Activated CD4-positive, CD25-positive, alpha-beta regulatory T cell treated with anti-CD3 and anti-CD28 coated beads, Interleukin-2, amount 50 U/mL, for 24 hours (primary cell): Measurements from ENCODE around the gene CD3E.

Source experiments
- ATAC-seq, 2 donors: fragments of 150-1000 bp; cut with Tn5 transposase; one replicate each; pipeline ENCODE4 v1.10.0; 2021; ENCODE audit warnings: mild to moderate bottlenecking in 1 of 2, moderate library complexity in 1 of 2

The CD3E gene

DNA sequence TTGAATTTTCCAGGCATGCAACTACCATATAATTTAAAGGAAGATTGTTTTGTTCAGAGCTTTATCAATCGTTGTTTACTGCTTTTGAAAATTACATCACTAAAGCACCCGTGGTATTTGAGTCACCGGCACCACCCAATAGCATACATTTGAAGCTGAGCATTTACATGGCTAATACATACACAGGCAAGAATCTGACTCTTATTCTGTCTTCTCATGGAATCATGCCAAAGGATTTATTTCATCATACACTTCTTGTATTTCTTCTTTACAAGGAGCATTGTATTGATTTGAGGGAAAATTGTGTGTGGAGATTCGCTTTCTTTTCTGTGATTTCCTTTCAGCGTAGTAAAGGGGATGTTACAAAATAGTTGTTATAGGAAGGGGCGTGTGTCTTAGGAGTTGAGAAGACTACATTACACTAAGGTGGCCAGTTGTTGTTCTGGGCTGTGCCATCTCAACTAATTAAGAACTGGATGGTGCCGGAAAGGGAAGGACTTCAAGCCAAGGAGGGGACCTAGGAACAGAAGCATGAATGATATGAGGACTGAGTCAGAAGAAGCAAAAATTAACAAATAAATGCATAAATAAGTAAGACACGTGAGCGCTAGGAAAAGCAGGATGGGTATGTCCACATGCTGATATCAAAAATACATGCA lies 12.9 kb upstream of the CD3E start:
- no peak for ATAC-seq

DNA sequence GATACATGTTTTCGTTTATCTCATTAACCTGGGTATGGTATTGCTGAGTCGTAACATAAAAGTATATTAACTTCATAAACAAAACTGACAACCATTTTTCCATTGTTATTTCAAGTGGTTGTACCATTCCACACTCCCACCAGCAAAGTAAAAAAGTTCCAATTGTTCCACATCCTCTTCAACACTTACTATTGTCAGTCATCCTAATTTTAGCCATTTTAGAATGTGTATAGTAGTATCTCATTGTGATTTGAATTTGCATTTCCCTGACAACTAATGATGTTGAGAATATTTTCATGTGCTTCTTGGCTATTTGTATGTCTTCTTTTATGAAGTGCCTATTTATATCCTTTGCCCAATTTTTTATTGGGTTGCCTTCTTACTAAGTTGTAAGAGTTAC lies 10.5 kb upstream of the CD3E start:
- no peak for ATAC-seq

DNA sequence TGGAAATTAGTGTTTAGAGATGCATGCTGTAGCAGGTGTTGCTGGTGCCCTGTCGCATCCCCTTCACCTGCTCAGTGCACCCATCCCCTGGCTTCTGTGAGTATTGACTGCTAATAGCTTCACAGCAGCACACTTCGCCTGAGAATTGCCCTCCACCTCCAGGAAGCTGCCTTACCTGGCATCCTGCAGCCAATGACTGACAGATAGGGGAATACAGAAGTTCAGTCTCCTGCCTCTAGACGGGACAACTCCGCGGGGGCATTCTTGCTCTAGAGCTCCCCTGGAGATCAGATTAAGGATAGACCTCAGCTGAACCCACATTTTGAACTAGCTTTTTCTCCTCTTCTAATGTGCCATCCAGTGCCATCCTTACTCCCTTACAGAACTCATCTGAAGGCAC lies 9.3 kb upstream of the CD3E start:
- no peak for ATAC-seq

DNA sequence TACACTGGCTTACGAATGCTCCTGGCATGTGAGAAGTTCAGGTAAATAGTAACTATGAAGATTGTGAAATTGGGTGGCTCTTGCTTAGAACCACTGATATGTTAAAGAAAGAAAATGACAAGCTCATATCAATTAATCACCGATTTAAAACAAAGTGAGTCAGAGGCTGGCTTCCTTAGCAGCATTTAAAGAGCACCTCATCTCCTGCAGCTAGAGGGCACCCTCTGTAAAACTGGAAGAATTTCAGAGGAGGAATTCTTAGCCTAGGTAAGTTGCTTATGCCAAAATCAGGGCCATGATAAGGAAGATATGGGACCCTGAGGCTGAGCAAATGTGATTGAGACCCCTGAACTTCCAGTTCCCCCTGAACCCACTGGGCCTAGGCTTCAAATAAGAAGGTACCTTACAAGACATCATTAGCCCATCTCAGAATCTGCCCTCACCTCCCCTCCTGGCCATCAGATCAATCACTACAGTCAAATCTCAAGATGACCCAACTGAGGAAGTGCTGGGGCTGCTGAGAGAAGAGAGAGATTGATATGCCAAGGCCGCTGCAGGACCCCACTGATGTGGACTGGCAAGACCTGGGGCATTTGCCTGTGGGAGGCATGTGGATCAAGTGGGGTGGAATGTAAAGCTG lies 8.6 kb upstream of the CD3E start:
- ATAC-seq: peak; percentile 90 to 94

DNA sequence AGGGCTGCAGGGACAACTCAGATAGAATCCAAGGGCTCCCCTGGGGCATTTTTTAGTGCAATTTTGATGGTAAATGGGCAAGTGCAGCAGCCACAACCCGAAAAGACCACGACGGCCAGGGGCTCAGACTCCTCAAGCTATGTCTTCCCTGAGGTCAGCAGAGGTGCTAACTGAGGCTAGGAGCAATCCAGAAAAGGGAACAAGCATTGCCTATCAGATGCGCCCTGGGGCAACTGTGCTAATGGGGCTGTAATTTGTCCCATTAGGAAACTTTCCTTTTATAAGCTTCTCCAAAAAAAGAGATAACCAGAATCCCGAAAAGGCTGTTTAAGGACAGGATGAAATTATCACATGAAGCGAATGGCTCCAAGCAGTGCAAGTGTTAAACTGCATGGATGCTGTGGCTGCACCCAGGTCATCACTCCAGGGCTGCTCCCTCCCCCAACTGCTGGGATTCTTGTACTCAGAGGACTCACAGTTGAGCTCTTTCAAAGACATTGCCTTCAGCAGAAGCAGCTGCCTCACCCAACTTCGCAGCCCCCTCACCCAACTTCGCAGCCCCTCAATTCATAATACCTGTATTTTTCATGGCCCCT lies 2.8 kb upstream of the CD3E start:
- no peak for ATAC-seq

DNA sequence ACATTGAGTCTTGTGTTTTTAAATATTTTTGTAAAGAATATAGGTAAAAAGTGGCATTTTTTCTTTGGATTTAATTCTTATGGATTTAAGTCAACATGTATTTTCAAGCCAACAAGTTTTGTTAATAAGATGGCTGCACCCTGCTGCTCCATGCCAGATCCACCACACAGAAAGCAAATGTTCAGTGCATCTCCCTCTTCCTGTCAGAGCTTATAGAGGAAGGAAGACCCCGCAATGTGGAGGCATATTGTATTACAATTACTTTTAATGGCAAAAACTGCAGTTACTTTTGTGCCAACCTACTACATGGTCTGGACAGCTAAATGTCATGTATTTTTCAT lies 333 bp upstream of the CD3E start:
- peak in 1 of 2 donors; percentile 3 for ATAC-seq

DNA sequence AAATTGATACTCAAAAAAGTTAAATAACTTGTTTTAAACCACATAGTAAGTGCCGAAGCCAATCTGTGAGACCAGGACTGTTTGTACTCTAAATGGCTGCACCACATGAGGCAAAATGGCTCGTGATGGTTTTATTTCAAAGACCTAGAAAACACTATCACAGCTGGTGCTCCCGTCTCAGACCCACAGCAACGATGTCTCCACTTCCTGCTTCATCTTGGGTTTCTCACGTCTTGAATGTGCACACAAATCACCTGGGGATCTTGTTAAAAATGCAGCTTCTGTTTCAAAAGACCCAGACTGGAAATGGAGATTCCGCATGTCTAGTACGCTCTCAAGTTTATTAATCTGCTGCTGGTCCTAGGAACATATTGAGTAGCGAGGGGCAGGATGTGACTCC lies 1.2 kb downstream of the CD3E start:
- ATAC-seq: no peak

DNA sequence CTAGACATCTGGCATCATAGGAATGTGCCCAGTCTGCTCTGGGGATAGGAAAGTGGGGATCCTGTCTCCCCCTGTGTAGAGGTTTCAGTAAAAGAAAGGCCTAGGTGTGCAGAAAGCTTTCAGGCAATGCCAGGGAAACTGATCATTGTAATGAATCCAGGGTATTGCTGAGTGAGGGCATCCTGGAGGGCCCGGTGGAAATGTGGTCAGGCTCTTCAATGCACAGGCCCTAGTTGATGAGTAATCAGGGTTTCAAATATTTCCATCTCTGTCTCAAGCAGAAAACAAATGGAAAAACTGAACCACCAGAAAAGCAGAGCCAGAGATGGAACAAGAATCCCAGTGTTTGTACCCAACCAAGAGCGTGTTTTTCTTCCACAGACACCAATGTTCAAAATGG lies 2.0 kb downstream of the CD3E start:
- peak; percentile 17 to 35 for ATAC-seq

DNA sequence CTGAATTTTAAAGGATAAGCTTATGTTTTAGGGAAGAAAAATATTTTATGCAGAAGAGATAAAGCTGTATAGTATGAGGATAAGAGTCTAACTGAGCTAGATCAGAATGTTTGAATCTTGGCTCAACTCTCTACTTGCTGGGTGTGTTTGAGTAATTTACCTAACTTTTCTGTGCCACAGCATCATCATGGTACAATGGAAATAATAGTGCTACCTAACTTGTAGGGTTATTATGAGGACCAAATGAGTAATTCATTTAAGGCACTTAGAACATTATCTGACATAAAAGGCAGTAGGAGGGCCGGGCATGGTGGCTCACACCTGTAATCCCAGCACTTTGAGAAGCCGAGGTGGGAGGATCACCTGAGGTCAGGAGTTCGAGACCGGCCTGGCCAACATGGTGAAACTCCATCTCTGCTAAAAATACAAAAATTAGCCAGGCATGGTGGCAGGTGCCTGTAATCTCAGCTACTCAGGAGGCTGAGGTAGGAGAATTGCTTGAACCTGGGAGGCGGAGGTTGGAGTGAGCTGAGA lies 4.5 kb downstream of the CD3E start:
- peak; percentile 42 to 71 for ATAC-seq

DNA sequence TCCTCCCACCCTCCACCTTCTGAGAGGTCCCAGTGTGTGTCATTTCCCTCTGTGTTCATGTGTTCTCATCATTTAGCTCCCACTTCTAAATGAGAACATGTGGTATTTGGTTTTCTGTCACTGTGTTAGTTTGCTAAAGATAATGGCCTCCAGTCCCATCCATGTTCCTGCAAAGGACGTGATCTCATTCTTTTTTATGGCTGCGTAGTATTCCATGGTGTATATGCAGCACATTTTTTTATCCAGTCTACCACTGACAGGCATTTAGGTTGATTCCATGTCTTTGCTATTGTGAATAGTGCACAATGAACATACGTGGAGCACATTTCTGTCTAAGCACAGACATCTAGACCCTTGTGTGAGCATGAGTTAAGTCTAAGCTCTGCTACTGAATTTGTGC lies 5.7 kb downstream of the CD3E start:
- ATAC-seq: no peak

DNA sequence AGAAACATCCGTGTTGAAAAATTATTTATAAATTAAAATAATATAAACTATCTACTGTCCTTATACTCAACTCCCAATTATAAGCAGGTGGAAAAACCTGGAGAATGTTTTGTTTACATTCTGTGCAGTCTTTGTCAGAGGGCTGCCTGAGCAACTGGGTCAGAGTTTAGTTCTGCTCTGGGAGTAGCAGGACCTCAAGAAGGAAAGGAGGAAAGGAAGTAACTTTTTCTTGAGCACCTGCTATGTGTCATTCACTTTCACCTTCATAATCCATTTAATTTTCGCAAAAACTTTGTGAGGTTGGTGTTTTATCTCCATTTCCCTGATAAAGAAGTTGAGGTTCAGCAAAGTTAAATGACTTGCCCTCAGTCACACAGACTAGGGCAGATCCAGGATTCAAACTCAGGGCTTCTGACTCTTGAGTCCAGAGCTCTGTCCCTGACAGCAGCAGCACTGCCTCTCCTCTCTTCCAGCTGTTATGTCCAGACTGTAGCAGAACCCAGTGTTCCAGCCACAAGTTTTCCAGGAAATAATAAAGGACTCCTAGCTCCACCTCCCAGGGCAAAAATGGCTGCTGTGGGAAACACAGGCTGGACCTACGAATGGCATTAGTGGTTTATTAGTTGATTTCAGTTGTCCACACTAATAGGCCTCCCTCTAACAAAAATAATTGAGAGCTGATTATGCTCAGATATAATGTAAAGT lies 6.4 kb downstream of the CD3E start:
- ATAC-seq: no peak

DNA sequence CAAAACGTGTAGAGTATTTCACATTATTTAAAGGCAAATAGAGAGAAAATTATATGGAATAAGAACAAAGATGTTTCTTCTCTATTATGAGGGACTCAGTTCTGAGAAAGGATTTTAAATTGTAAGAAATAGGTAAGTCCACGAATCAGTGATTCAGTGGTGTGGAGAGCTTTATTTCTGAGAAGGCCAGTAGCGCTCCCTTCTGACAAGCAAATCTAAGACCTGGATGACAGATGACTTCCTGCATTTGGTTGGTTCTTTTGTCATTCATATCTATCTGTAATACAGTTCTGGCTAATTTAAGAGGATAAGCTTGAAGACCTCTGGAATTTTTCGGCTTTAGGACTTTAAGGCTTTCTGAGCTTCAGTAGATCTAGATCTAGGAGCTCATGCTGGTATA lies 7.0 kb downstream of the CD3E start:
- peak; percentile 37 to 49 for ATAC-seq

DNA sequence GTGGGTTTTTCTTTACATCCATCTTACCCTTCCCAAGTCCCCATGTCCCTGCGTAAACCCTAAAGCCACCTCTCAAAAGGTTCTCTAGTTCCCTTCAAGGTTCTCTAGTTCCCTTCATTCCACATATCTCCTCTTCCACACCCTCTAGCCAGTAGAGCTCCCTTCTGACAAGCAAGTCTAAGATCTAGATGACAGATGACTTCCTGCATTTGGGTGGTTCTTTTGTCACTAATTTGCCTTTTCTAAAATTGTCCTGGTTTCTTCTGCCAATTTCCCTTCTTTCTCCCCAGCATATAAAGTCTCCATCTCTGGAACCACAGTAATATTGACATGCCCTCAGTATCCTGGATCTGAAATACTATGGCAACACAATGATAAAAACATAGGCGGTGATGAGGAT lies 7.8 kb downstream of the CD3E start:
- ATAC-seq: no peak

DNA sequence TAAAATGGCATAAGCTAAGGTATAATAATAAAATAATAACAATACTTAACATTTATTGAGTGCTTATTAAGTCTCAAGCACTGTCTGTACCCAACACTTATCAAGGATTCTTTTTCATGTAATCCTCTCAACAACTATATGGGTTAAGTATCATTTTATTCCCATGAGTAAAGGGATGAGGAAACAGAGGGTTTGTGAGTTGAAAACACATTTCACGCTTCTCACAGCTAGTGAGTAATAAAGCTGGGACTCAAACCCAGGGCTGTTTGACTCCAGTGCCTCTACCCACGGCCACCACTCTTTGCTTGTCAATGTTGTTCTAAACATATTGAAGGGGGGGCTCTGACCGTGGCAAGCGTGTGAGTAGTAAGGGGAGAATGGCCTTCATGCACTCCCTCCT lies 8.7 kb downstream of the CD3E start:
- no peak for ATAC-seq

DNA sequence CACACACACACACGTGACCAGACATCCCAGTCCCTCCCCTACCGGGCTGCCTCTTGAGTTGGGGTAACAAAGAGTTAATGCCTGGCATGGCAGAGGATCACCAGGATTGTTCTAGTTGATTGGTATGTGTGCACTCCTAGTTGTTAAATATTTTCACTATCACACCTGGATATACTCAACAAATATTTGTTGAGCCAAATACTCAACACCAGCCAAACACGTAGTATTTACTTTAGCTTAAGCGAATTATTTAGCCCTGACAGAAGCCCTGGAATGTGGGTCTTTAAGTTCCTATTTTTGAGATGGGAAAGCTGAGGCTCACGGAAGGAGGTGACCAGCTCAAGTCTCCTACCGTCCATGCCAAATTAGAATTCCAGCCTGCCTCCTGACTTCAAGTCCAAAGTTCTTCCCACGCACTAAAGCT lies 10.5 kb downstream of the CD3E start:
- ATAC-seq: no peak

DNA sequence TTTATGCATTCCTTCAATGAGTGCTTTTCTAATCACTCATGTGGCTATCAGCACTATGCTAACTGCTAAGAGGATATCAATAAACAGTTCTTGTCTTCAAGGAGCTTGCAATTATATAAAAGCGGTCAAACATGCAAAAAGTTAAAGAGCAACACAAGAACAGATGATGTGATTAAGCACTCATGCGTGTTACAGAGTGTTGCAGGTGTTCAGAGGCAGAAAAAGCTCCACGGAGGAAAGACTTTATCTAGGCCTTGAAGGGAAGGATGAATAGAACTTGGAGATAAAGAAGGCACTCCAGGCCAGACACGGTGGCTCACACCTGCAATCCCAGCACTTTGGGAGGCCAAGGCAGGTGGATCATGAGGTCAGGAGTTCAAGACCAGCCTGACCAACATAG lies 13.6 kb downstream of the CD3E start:
- ATAC-seq: no peak

DNA sequence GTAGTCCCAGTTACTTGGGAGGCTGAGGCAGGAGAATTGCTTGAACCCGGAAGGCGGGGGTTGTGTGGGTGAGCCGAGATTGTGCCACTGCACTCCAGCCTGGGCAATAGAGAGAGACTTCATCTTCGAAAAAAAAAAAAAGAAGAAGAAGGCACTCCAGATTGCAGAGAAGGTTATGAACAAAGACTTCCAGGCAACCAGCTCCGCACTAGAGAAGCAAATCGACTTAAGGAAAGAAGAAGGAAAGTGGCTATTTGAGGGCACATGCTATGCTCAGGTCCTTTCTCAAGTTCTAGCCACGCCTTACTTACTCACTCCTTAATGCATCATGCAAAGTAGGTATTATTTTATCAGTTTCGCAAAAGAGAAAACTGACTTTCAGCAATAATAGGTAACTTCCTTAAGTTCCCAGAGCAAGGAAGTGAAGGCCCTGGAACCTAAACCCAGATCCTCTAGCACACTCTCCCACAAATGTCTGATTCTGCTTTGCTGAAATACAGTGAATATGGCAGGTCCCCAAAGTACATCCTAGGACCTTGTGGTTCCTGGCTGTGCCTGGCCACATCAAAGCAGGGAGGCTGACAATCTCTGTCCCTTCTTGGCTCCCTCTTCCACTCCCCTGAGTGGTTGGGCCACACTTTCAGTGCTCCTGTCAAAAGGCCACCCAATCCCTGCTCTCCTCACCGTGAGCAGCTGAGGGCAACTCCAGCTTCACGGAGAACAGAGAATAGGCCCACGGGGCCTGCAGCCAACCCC lies 14.2 kb downstream of the CD3E start:
- no peak for ATAC-seq

DNA sequence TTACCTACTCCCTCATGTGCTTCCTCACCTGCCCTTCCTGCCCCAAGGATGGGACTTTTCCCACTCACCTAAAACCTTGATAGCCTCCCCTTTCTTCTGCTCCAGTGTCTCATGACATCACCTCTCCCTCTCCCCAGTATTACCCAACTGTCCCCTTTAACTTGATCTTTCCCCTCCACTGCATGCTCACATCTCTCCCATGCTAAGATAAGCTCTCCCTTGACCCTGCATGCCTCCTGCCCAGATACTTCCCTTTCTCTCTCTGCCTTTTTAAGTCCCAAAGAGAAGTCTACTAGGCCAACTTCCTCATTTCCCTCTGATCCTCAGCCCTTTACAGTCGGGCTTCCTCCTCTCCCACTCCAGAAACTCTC lies 14.8 kb downstream of the CD3E start:
- ATAC-seq: no peak

DNA sequence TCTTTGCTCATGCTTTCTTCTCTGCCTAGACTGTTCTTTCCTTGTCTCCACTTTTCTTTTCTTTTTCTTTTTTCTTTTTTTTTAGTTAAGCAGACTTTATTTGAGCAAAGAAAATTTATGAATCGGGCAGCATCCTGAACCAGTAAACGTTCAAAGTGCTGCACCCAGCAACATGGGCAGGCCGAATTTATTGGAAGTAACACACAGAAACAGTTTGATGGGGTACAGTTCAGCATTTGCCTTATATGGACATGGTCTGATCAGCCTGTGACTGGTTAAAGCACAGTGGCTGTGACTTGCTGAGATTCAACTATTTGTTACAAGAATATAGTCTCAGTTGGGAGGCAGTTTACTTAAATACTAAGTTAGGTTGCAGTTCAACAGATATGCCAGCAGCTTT lies 16.0 kb downstream of the CD3E start:
- ATAC-seq: no peak

DNA sequence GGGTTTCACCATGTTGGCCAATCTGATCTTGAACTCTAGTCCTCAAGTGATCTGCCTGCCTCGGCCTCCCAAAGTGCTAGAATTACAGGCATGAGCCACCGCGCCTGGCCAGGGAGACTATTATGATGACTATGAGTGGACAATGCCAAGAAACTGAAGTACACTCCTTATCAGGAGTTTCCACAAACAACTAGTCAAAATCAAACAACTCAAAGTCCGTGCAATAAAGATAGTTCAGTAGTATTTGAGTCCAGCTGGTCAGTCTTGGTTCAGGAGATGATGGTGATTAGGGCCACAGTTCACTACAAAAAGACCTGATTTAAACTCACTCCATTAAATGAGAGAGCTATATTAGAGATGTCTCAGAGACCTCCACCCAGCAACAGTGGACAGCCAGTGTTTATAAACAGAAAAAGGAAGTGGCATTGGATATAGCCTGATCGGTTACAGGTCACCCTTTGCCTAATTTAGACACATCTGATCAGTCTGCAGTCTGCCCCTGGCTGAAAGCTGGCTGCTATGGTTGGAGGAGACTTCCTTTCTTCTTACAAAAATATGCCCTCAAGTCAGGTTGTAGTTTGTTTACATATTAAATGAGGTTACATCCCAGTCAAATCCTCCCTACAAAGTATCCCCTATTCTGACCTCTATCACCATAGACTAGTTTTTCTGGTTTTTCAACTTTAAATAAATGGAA lies 17.0 kb downstream of the CD3E start:
- no peak for ATAC-seq

DNA sequence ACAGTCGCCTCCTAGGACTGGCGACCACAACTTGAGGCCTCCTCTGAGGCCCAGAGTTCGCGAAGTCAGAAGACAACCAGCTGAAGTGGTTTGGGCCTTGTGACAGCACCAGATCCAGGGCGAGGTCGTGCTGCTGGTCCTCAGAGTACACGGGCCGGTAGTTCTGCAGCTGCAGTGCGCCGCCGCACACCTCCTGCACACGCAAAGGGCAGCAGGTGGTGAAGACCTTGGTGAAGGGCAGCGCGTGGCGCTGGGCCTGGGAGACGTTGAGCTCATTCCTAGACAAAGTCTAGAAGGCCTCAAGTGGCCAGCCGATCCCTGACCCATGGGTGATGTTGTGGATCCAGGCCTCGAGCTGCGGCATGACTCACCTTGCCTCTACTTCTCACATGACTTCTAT lies 18.2 kb downstream of the CD3E start:
- no peak for ATAC-seq

DNA sequence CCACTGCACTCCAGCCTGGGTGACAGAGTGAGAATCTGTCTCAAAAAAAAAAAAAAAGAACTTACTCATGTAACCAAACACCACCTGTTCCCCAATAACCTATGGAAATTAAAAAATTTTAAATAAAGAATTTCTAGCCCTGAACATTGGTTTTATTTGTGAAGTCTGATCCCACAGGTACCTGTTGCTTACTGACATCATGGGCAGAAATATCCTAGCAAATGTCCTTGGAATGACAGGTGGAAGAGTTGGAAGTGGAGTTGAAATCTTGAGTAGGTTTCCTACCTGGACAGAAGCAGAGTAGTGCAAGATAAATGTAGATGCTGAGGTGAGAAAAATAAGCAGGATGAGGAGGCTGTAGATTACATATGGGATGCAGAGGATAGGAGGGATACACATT lies 20.8 kb downstream of the CD3E start:
- no peak for ATAC-seq
